HUES64 (cell line): ENCODE results near the gene SIX4.
"Not testable (repeated sequence)": the region's sequence is repeated elsewhere in the genome, so short reads cannot be mapped to it uniquely, and the experiment has no call there.

ENCODE experiments used
- H3K27ac ChIP-seq: 2 replicates; pipeline ENCODE4 v1.7.0; 2013; ENCODE audit warnings: low read depth, low read length, inconsistent platforms
- H3K27me3 ChIP-seq: 2 replicates; pipeline ENCODE4 v1.6.1; 2013; ENCODE audit warnings: mild to moderate bottlenecking, low read length; ENCODE audit not compliant: insufficient read depth
- H3K36me3 ChIP-seq: 2 replicates; pipeline ENCODE4 v1.6.1; 2013; ENCODE audit warnings: mild to moderate bottlenecking, low read length; ENCODE audit not compliant: insufficient read depth
- H3K4me1 ChIP-seq: 2 replicates; pipeline ENCODE4 v1.6.1; 2013; ENCODE audit warnings: mild to moderate bottlenecking, low read length, moderate library complexity; ENCODE audit not compliant: insufficient read depth
- H3K4me3 ChIP-seq: 2 replicates; pipeline ENCODE4 v1.5.1; 2013; ENCODE audit warnings: mild to moderate bottlenecking, low read length, moderate library complexity
- H3K9ac ChIP-seq: 2 replicates; pipeline ENCODE4 v1.6.1; 2013; ENCODE audit warnings: mild to moderate bottlenecking, low read depth, low read length
- H3K9me3 ChIP-seq: 2 replicates; pipeline ENCODE4 v1.6.1; 2013; ENCODE audit warnings: low read depth, low read length; ENCODE audit not compliant: insufficient read depth
- WGBS: fragments of 150-250, 120-280 bp; methylation state at CpG from one replicate; pipeline ENCODE4 v1.1.7; 2013; ENCODE audit warnings: missing lambda C conversion rate; 5-methylcytosine and 5-hydroxymethylcytosine counted together

Gene SIX4

GRCh38 chr14:60738843-60739508 is 14.8 kb upstream of the SIX4 start:
- H3K4me3 ChIP-seq: no peak overlapping the region
- no peak overlapping the region for H3K9ac ChIP-seq
- no peaks in the 10 kb centered on the region for H3K9me3 ChIP-seq
- peaks cover 16% of the 10 kb centered on the region for H3K4me1 ChIP-seq
- no peaks in the 10 kb centered on the region for H3K36me3 ChIP-seq
- no peaks in the 10 kb centered on the region for H3K27me3 ChIP-seq
- WGBS: 94% methylated on average over 4 of the region's 4 CpGs
- no peak overlapping the region for H3K27ac ChIP-seq

GRCh38 chr14:60736494-60736893 is 12.3 kb upstream of the SIX4 start:
- Histone ChIP-seq H3K27me3 (peaks cover 6% of the 10 kb centered on the region; the same call in 1 of the 2 replicates), H3K4me3 (peak overlapping the region; percentile 96), H3K4me1 (peaks cover 16% of the 10 kb centered on the region), H3K27ac (no peak overlapping the region), H3K36me3 (no peaks in the 10 kb centered on the region), H3K9me3 (no peaks in the 10 kb centered on the region), H3K9ac (peak overlapping the region; percentile 21; the same call in 1 of the 2 replicates)
- WGBS: 83% methylated on average over 3 of the region's 4 CpGs

DNA sequence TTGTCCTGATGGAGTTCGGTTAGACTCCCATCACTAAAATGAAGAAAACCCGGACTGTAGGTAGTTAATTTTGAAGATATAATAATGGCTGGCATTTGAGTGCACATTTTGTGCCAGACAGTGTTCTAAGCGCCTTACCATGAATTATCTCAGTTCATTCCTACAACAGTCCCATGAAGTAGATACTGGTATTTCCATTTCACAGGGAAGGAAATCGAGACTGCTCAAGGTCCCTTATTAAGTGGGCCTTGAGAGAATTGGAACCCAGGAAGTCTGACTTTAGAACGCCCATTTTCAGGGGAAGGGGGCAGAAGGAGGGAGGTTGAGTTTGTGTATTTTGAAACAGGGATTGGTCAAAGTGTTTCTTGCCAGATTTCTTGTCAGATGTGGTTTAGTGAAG is 11.3 kb upstream of the SIX4 start:
- no peak overlapping the region for H3K27ac ChIP-seq
- peak overlapping the region; percentile 96 for H3K4me3 ChIP-seq
- H3K4me1 ChIP-seq: peaks cover 16% of the 10 kb centered on the region
- H3K9me3 ChIP-seq: no peaks in the 10 kb centered on the region
- no peaks in the 10 kb centered on the region for H3K36me3 ChIP-seq
- WGBS: 26% methylated on average over 5 of the region's 5 CpGs
- H3K9ac ChIP-seq: peak overlapping the region; percentile 90
- H3K27me3 ChIP-seq: peaks cover 6% of the 10 kb centered on the region; the same call in 1 of the 2 replicates

- Histone ChIP-seq H3K36me3 (no peaks in the 10 kb centered on the region), H3K9ac (peak within 1 kb of the TSS; percentile 90), H3K4me1 (peaks cover 16% of the 10 kb centered on the region), H3K4me3 (peak within 1 kb of the TSS; percentile 96), H3K27ac (peak within 1 kb of the TSS; percentile 8; the same call in 1 of the 2 replicates), H3K27me3 (peaks cover 6% of the 10 kb centered on the region; the same call in 1 of the 2 replicates), H3K9me3 (no peaks in the 10 kb centered on the region)
- WGBS: 3% methylated on average over 33 of the region's 33 CpGs
These were observed 10.5 kb upstream of the SIX4 start, which contains the start of gene MNAT1 for GRCh38 chr14:60734465-60735242. MNAT1 (plus strand) TSS chr14:60734761; CDS start chr14:60734863, 102 bp downstream.

DNA sequence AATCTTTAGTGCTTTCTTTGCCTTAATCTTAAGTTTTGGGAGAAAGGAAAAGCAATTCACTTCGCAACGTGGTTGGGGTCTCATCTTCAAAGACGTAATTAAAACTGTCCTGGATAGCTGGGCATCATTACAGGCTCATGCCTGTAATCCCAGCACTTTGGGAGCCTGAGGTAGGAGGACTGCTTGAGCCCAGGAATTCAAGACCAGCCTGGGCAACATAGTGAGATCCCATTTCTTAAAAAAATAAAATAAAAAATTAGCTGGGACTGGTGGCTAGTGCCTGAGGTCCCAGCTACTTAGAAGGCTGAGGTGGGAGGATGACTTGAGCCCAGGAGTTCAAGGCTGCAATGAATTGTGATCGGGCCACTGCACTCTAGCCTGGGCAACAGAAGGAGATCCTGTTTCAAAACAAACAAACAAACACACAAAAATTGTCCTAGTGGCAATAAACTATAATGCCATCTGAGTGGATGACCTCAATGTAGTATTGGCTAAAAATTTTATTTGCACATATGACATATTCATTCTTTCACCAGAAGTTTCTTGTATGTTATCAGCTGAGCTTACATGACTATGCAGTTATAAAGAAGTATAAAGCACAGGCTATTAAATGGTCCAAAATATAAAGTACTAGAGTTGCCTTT is 8.8 kb upstream of the SIX4 start:
- H3K4me1 ChIP-seq: peaks cover 16% of the 10 kb centered on the region
- 83% methylated on average over 4 of the region's 4 CpGs for WGBS
- H3K4me3 ChIP-seq: no peak overlapping the region
- no peaks in the 10 kb centered on the region for H3K9me3 ChIP-seq
- no peak overlapping the region for H3K9ac ChIP-seq
- H3K36me3 ChIP-seq: no peaks in the 10 kb centered on the region
- H3K27me3 ChIP-seq: peaks cover 6% of the 10 kb centered on the region; the same call in 1 of the 2 replicates
- H3K27ac ChIP-seq: no peak overlapping the region

DNA sequence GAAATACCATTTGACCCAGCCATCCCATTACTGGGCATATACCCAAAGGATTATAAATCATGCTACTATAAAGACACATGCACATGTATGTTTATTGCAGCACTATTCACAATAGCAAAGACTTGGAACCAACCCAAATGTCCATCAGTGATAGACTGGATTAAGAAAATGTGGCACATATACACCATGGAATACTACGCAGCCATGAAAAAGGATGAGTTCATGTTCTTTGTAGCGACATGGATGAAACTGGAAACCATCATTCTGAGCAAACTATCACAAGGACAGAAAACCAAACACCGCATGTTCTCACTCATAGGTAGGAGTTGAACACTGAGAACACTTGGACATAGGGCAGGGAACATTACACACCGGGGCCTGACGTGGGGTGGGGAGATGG is 7.1 kb upstream of the SIX4 start:
- H3K9me3 ChIP-seq, H3K9ac ChIP-seq, H3K27me3 ChIP-seq, H3K4me1 ChIP-seq, H3K27ac ChIP-seq, H3K4me3 ChIP-seq, H3K36me3 ChIP-seq: not testable (repeated sequence)
- WGBS: 97% methylated on average over 5 of the region's 5 CpGs

GRCh38 chr14:60723116-60723906 is 840 bp downstream of the SIX4 start:
- WGBS: under 1% methylated on average over 78 of the region's 78 CpGs
- Histone ChIP-seq H3K4me1 (peaks cover 21% of the 10 kb centered on the region), H3K27ac (peak overlapping the region; percentile 57), H3K9me3 (no peaks in the 10 kb centered on the region), H3K4me3 (peak overlapping the region; percentile 88), H3K27me3 (no peaks in the 10 kb centered on the region), H3K9ac (peak overlapping the region; percentile 89), H3K36me3 (peaks cover 20% of the 10 kb centered on the region)

DNA sequence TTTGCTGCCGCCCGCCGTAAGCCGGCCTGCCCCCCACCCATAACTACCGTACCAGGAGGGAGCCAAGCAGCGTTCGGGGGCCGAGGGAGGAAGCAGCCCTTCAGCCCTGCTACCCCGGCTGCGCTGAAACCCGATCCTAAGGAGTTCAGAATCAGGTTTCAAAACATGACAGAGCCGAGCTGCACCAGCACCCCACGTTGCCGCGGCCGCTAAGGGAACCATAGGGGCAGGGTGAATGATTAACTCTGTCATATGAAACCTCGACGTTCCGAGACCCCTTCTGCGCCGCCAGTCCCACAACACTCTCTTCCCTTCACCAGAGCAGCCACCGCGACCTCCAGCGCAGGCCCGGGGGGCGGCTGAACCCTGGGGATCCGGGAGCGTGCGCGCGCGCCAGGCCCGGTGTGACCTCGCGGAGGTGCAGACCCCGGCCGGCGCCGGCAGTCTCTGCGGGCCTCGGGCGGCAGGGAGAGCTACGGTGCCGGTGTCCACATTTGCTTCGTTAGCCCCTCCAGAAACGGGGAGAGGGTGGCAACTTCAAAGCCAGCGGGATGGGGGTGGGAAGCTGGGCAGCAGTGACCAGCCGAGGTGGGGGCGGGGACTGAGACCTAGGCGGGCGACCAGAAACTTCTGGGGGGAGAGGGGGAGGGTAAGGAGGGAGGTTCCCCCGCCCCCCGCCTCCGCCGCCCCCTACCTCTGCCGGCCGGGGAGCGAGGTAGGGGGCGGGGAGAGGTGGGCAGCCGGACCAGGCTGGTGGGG is 1.6 kb downstream of the SIX4 start:
- Histone ChIP-seq H3K9ac (peak overlapping the region; percentile 89), H3K4me3 (peak overlapping the region; percentile 88), H3K4me1 (peaks cover 21% of the 10 kb centered on the region), H3K9me3 (no peaks in the 10 kb centered on the region), H3K27me3 (no peaks in the 10 kb centered on the region), H3K27ac (peak overlapping the region; percentile 57), H3K36me3 (peaks cover 28% of the 10 kb centered on the region)
- whole genome bisulfite sequencing: under 1% methylated on average over 60 of the region's 60 CpGs

DNA sequence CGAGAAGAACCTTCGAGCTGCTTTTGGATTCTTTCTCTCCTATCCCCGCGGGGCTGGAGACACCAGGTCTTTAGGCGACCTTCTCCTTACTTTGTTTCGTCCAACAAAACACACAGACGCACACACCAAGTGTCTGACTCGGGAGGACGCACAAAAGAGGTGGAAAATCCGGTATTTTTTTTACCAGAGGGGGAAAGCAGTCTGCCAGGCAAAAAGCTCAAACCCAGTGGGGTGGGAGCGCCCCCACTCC is 2.1 kb downstream of the SIX4 start:
- Histone ChIP-seq H3K36me3 (peaks cover 33% of the 10 kb centered on the region), H3K9me3 (no peaks in the 10 kb centered on the region), H3K27me3 (no peaks in the 10 kb centered on the region), H3K27ac (peak overlapping the region; percentile 57; the same call in 1 of the 2 replicates), H3K4me1 (peaks cover 21% of the 10 kb centered on the region), H3K4me3 (peak overlapping the region; percentile 88), H3K9ac (peak overlapping the region; percentile 70)
- under 1% methylated on average over 11 of the region's 11 CpGs for WGBS

GRCh38 chr14:60721326-60722106 is 2.6 kb downstream of the SIX4 start:
- Histone ChIP-seq H3K27me3 (no peaks in the 10 kb centered on the region), H3K4me3 (peak overlapping the region; percentile 88), H3K36me3 (peaks cover 37% of the 10 kb centered on the region), H3K4me1 (peaks cover 21% of the 10 kb centered on the region), H3K27ac (peak overlapping the region; percentile 57; the same call in 1 of the 2 replicates), H3K9me3 (no peaks in the 10 kb centered on the region), H3K9ac (peak overlapping the region; percentile 70)
- WGBS: under 1% methylated on average over 70 of the region's 70 CpGs
